ENCODE measurements around the gene PLCB4.

PLCB4 gene

DNA sequence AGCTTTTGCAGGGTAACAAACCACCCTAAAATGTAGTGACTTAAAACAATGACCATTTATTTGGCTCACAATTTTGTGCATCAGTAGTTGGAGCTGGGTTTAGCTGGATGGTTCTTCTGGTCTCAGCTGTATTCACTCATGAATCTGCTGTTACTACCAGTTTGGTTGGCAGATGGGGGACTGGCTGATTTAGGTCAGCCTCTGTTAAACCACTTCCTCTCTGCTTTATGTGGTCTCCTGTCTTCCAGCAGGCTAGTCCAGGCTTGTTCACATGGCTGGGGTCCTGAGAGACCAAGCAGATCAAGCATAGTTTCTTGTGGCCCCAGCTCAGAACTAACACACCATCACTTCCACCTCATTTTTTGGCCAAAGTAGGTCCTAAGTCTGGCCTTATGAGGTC is 378.3 kb downstream of the PLCB4 start:
- no peak for DNase-seq (ENCODE audit: low read depth in 2 of 2)

- no peak for DNase-seq (ENCODE audit: low read depth in 2 of 2)
These were observed 384.3 kb downstream of the PLCB4 start for GRCh38 chr20:9453201-9453600.

DNA sequence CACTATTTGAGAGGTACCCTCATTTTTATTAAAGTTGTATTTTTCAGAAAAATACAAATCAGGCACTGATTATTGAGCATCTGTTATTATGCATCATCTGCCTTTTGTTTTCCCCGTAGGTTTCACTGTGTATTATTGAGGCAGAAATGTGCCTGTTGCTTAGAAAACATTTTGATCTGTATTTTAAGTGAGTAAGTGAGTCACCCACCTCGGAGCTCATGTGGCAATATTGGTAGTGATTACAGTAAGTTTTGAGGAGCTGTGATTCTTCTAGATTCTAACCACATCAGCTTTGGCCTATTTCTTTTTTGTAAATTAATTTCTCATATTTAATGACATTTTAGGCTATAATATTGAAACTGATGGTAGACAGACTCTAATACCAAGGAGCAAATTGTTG is 385.9 kb downstream of the PLCB4 start:
- DNase-seq (ENCODE audit: low read depth in 2 of 2) = no peak

- DNase-seq (ENCODE audit: low read depth in 2 of 2) = no peak
These were observed 388.2 kb downstream of the PLCB4 start for GRCh38 chr20:9457136-9457535.

DNA sequence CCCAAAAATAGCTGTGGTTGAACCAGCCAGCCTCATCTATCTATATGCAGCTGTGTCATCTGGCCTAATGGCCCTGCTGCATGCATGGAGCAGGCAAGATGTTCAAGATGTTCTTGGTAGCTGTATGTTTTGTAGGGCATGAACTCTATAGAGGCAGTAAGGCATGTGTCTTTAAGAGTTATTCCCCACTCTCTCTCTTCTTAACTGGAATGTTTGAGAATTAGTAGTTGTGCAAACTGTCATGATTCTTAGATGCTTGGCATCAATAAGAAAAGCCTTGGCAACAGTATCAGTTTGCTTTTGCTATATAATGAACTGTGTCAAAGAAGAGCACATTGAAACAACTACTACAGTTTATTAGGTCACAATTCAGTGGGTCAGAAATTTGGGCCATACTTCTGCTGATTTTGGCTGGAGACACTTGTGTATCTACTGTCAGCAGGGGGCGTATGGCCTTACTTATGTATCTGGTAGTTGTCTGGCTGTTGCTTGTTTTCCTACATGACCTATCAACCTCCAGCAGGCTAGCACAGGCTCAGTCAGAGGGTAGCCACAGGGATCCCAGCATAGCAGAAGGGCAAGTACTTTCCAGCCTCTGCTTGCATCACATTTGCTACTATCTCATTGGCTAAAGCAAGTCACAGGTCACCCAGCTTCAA is 389.4 kb downstream of the PLCB4 start:
- DNase-seq (ENCODE audit: low read depth in 2 of 2) = no peak

DNA sequence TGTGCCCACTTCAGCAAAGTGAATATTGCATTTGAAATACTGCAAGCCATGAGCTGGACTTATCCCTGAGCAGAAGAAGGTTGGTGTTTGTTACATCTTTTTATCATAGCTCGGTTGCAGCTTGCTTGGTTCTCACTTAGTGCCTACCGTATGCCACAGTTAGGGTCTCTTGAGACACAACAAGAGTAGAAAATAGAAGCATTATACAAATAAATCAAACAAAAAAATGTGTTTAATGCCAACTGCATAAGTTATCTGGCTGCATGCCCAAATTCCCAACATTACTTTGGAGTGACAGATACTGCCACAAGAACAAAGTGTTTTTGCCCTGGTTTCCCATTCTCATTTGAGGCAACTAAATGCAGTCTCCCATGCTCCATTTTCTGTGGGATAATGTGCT is 391.6 kb downstream of the PLCB4 start:
- DNase-seq (ENCODE audit: low read depth in 2 of 2) = no peak

- no peak for DNase-seq (ENCODE audit: low read depth in 2 of 2)
These were observed 399.1 kb downstream of the PLCB4 start for GRCh38 chr20:9467995-9468394.

- no peak for DNase-seq (ENCODE audit: low read depth in 2 of 2)
These were observed 406.0 kb downstream of the PLCB4 start for GRCh38 chr20:9474835-9475415.

GRCh38 chr20:9475456-9475855 is 406.6 kb downstream of the PLCB4 start:
- DNase-seq (ENCODE audit: low read depth in 2 of 2) = no peak

DNA sequence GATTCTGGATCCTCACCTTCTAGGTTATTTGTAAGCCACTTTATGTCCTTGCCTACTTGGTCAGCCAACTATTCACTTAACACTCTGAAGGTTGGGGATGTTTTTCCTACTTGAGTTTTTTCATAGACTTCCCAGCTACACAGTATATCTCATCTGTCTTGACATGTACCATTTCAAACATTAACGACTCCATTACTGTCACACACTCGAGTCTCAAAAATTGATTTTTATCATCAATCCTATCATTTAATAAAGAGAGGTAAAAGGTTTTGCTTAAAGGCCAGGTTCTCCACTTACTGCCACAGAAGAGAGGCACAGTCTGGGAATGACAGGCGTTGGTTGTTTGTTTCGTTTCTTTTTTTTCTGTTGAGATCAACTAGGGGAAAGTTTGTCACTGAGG is 407.3 kb downstream of the PLCB4 start:
- no peak for DNase-seq (ENCODE audit: low read depth in 2 of 2)

- no peak for DNase-seq (ENCODE audit: low read depth in 2 of 2)
These were observed 407.8 kb downstream of the PLCB4 start for GRCh38 chr20:9476637-9477036.

GRCh38 chr20:9478771-9479170 is 409.9 kb downstream of the PLCB4 start:
- no peak for DNase-seq (ENCODE audit: low read depth in 2 of 2)

GRCh38 chr20:9480066-9480465 is 411.2 kb downstream of the PLCB4 start:
- no peak for DNase-seq (ENCODE audit: low read depth in 2 of 2)

DNA sequence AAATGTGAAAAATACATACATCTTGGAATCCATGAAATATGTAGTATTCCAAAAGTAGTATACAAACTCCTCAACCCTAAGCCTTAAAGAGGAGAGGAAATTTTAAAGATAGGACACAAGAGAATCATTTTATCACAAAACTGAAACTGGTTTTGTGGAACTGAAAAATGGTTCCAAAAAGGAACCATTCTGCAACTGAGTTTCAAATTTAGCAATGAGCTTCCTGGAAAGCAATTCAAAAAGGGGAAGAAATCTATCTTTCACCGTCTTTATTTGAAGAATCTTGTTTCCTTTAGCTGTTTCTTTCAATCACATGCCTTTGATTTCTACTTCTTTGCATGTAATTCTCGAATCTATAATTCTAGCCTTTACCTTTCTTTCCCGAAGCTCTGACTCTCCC is 413.3 kb downstream of the PLCB4 start:
- DNase-seq (ENCODE audit: low read depth in 2 of 2) = no peak

DNA sequence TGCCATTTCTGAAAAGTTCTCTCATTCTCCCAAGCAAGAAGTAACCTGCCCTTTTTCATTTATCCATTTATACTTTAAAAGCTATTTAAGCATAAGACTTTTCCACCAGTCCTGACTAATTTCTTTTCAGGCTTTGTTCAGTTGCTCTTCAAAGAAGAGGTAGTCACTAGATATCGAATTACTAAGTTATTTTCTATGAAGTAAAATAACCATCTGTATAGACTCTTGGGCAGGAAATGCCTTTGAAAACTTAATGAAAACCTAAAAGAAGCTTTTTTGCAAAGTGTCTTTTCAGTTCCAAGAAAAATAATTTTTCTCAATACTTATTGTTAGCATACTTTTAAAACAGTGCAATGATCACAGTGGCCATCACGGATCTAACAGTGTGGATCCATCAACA is 414.2 kb downstream of the PLCB4 start:
- DNase-seq (ENCODE audit: low read depth in 2 of 2) = no peak

- DNase-seq (ENCODE audit: low read depth in 2 of 2) = no peak
These were observed 416.9 kb downstream of the PLCB4 start for GRCh38 chr20:9485614-9486340.

DNA sequence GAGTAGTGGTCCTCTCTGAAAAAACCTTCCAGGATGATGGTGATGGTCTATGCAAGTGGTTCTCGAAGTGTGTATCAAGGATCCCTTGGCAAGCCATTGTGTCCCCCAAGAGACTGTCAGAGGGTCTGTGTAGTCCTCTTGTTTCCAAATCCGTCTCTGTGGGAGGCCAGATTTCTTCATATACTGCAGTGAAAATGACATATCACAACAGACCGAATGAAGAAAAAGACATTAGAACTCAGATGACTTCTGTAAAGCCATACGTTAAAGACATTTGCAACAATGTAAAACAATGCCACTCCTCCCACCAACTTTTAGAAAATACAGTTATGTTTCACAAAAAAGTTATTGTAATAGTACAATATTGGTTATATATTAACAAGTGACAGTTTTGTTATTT is 418.3 kb downstream of the PLCB4 start:
- no peak for DNase-seq (ENCODE audit: low read depth in 2 of 2)

DNA sequence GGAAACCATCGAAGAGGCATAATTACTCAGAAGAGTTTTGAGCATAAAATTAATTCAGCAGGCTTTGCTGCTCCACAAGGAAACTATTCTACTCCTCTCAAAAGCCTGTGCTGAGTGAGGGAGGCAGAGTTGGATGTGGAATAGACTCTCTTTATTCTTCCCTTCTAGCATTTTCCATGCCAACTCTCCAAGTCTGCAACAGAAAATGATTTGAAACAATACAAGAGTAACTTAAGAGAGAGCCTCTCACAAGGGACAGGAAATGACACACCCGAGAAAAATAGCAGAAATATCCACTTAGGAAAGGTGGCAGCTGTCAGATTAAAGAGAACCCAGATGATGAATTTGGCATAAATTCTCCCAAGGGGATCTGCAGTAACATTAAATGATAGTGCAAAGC is 419.2 kb downstream of the PLCB4 start:
- DNase-seq (ENCODE audit: low read depth in 2 of 2) = no peak

DNA sequence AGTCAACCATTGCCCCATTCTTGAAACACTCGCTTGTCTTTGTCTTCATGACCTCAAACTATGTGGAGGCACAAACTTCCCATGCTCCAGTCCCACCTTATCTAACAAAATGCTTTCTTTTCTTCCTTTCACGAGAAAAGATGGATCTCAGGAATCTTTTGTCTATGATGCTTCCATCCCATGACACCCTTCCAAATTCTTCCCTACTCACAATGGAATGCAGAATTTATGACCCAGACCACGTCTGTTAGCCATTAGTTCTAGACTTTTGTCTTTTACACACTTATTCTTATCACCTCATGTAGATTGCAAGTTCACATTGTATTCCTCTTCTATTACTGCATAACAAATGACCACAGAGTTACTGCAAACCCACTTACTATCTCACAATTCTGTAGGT is 421.3 kb downstream of the PLCB4 start:
- DNase-seq (ENCODE audit: low read depth in 2 of 2) = no peak

- no peak for DNase-seq (ENCODE audit: low read depth in 2 of 2)
These were observed 421.7 kb downstream of the PLCB4 start for GRCh38 chr20:9490631-9491030.

DNA sequence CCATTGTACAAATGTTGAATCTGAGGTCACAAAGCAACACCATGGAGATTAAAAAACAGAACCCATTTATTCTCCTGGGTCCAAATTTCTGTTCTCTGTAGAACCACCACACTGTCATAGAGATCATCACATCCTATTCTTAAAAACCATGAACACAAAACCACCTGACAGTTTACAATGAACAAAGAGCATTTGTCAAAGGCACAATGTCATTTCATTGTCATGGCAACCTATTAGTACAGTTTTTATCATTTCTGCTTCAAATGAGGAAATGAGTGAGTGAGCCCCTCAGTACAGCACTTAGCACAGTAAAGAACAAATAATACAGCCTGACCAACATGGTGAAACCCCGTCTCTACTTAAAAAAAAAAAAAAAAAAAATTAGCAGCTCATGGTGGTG is 422.4 kb downstream of the PLCB4 start:
- no peak for DNase-seq (ENCODE audit: low read depth in 2 of 2)

GRCh38 chr20:9492067-9492466 is 423.2 kb downstream of the PLCB4 start:
- no peak for DNase-seq (ENCODE audit: low read depth in 2 of 2)

- DNase-seq (ENCODE audit: low read depth in 2 of 2) = no peak
These were observed 424.9 kb downstream of the PLCB4 start for GRCh38 chr20:9493803-9494202.
